GM12873 (cell line): ENCODE data around the gene CXCL10.

ENCODE experiments used
- TF ChIP-seq, protein P1 (sequence below): IDR thresholded peaks from 2 replicates; pipeline ENCODE4 v1.5.1; 2012; ENCODE audit warnings: low read depth, mild to moderate bottlenecking, moderate library complexity, low read length, control low read depth; ENCODE audit not compliant: insufficient read depth; ENCODE audit errors: missing control alignments

The CXCL10 gene

DNA sequence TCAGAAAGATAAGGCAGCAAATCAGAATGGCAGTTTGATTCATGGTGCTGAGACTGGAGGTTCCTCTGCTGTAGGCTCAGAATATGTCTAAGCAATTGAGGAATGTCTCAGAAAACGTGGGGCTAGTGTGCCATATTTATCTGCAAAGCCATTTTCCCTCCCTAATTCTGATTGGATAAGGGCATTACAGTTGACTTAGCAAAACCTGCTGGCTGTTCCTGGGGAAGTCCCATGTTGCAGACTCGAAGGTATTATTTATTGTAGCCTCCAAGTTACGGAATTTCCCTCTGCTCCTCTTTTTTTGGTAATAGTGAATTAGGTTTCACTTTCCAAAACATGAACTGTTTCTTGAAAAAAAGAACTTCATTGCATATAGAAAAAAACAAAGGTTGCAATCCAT is at the start of gene CXCL10:
Gene CXCL10 (minus strand): TSS at position 109 of the 400 bp plus-strand sequence. CDS start 66 bp downstream, at position 43.
- TF ChIP-seq, protein P1, sequence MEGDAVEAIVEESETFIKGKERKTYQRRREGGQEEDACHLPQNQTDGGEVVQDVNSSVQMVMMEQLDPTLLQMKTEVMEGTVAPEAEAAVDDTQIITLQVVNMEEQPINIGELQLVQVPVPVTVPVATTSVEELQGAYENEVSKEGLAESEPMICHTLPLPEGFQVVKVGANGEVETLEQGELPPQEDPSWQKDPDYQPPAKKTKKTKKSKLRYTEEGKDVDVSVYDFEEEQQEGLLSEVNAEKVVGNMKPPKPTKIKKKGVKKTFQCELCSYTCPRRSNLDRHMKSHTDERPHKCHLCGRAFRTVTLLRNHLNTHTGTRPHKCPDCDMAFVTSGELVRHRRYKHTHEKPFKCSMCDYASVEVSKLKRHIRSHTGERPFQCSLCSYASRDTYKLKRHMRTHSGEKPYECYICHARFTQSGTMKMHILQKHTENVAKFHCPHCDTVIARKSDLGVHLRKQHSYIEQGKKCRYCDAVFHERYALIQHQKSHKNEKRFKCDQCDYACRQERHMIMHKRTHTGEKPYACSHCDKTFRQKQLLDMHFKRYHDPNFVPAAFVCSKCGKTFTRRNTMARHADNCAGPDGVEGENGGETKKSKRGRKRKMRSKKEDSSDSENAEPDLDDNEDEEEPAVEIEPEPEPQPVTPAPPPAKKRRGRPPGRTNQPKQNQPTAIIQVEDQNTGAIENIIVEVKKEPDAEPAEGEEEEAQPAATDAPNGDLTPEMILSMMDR = no peak

DNA sequence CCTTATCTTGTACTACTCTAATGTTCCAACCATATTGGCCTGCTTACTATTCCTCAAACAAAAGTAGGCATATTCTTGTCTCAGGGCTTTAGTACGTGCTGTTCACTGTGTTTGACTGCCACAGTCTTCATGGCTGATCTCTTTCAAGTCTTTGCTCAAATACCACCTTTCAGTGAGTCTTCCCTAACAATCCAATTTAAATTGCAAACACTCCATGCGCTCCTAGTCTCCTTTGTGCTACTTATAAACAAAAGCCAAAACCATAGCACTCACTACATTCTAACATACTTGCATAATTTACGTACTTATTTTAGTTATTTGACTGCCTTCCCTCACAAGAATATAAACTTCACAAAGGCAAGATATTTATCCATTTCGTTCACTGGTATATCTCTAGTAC is 49.5 kb upstream of the CXCL10 start:
- TF ChIP-seq, protein P1 = no peak

DNA sequence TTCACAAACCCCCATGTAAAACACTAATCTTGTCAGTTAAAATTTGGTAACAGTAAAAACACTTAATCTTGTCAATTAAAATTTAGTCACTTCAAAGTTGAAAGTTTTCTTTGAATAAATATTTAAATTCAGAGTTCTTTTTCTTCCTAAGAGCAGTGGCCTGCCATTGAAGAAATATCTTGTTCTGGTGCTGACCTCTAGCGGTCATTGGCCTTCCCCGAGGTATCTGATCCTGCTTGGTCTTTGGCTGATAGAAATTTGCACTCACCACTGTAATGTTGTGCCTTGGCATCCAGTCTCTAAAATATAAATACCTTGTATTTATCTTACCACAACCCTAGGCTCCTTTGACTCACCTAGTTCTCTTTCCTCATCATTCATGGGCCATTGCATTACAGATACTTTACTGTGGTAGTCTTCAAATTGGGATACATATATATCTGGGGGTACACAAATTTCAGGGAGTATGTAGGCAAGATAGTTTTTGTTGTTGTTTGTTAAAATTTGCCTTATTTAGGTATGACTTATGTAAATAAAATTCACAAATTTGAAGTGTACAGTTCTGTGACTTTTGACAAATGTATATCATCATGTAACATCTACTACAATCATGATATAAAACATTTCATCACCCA is 44.5 kb upstream of the CXCL10 start:
- TF ChIP-seq, protein P1 = peak; percentile 80

DNA sequence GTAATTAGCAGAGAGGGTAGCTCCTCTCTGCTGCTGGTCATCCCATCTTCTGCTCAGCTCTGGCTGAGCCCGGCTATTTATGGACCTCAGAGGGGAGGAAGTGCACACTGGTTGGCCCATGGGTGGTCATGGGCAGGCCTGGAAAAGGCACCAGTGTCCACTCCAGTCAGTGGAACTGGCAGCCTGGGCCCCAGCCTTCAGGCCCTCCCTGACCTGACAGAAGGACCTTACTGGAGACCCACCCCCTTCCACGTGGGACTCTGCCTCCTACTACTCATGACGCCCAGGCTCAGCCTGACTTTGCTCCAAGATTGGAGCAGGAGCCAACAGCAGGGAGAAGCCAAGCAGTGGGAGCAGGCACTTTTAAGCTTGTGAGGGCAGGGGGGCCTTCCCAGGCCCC is 43.2 kb upstream of the CXCL10 start:
- TF ChIP-seq, protein P1 = no peak

DNA sequence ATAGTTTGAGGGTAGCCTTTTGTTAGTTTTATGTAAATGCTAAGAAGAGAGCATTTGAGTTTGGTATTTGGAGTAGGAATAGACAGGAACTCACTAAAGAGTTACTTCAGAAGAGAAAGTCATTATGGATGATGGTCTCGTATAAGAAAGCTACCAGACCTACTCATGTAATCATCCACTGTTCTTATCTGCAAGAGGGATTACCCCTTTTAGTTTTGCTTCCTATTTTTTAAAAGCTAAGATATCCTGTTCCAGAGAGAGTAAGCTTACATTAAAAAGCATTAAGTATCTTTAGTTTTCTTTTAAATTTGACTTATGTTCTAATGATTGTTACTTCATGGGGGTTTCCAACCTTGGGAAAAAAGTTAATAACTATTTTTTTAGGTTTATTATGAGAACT is 38.7 kb upstream of the CXCL10 start:
- TF ChIP-seq, protein P1 = no peak

DNA sequence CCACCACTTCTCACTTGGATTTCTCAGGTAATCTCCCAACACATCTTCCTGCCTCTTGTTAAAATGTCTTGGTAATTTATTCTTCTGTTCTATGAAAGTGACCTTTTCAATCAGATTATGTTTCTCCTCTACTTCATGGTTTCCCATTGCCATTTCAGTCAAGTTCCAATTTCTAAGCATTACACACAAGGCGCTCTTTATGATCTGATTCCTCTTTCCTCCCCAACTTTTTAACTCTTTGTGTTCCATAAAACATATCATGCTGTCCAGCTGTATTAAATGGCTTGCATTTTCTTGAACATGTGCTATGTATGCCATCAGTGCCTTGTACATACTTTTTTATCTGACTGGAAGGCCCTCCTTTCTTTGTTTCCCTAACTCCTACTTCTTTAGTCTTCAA is 38.1 kb upstream of the CXCL10 start:
- TF ChIP-seq, protein P1 = no peak

DNA sequence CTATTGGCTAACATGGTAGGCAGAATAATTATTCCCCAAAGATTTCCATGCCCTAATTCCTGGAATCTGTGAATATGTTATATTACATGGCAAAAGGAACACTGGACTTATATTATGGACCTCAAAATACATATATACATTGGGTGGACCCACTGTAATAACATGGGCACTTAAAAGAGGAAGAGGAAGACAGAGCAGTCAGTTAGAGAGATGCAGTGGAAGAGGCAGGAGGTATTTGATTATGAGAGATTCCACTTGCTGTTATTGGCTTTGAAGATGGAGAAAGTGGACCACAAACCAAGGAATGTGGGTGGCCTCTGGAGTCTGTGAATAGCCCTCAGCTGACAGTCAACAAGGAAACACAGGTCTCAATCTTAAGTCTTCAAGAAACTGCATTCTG is 37.2 kb upstream of the CXCL10 start:
- TF ChIP-seq, protein P1 = no peak
